ENCODE measurements around the gene CABCOCO1.
"Not testable (repeated sequence)": the region's sequence is repeated elsewhere in the genome, so short reads cannot be mapped to it uniquely, and the experiment has no call there.

DNA sequence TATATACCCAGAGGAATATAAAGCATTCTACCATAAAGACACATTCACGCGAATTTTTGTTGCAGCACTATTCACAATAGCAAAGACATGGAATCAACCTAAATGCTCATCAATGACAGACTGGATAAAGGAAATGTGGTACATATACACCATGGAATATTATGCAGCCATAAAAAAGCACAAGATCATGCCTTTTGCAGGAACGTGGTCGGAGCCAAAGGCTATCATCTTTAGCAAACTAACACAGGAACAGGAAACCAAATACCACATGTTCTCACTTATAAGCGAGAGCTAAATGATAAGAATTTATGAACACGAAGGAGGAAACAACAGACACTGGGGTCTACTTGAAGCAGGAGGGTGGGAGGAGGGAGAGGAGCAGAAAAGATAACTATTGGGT is 74.7 kb downstream of the CABCOCO1 start:
- TF ChIP-seq HCFC1 (IDR thresholded peaks at IDR 0.05; ENCODE audit: low read length); NR2C2 (IDR thresholded peaks at IDR 0.05; ENCODE audit: borderline replicate concordance, control insufficient read depth, insufficient read length, low read depth); EZH2 (IDR thresholded peaks at IDR 0.05; ENCODE audit: borderline replicate concordance, control insufficient read depth, low read depth, low read length); CREM (IDR thresholded peaks at IDR 0.05; ENCODE audit: low read depth): not testable (repeated sequence)
- TF ChIP-seq, protein P1, sequence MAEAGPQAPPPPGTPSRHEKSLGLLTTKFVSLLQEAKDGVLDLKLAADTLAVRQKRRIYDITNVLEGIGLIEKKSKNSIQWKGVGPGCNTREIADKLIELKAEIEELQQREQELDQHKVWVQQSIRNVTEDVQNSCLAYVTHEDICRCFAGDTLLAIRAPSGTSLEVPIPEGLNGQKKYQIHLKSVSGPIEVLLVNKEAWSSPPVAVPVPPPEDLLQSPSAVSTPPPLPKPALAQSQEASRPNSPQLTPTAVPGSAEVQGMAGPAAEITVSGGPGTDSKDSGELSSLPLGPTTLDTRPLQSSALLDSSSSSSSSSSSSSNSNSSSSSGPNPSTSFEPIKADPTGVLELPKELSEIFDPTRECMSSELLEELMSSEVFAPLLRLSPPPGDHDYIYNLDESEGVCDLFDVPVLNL (IDR thresholded peaks at IDR 0.05; ENCODE audit: low read depth, low read length), result not testable (repeated sequence)
